HT1080 (cell line): ENCODE measurements around the gene SNX3. TPM values are rescaled to one million over a fixed set of nuclear protein-coding genes. Genes with fewer than 3 reads are reported as not detected.

Experiments used
- DNase-seq: peaks from one replicate; pipeline ENCODE4 v3.0.0-alpha.2; 2015; ENCODE audit warnings: low read depth
- total RNA-seq: library from RNA; depleted of rRNA; stranded (reverse); fragments of >200 nt; shearing (Covaris generic); gene quantifications from 2 replicates; pipeline ENCODE4 v1.2.3, GENCODE V29; 2014

Gene SNX3
- total RNA-seq, 1 experiment from 2014 or later, result 149 TPM

GRCh38 chr6:108207013-108207412 lies 53.8 kb downstream of the SNX3 start:
- DNase-seq, result no peak

GRCh38 chr6:108203189-108204112 lies 57.4 kb downstream of the SNX3 start:
- DNase-seq, result no peak

- peak; percentile 47 for DNase-seq
These were observed 60.2 kb downstream of the SNX3 start for GRCh38 chr6:108200631-108201030.

- no peak for DNase-seq
These were observed 60.7 kb downstream of the SNX3 start for GRCh38 chr6:108200186-108200585.

GRCh38 chr6:108198761-108199498 lies 61.9 kb downstream of the SNX3 start:
- DNase-seq, result no peak

GRCh38 chr6:108195209-108195608 lies 65.6 kb downstream of the SNX3 start:
- DNase-seq, result no peak

- no peak for DNase-seq
These were observed 66.3 kb downstream of the SNX3 start for GRCh38 chr6:108194503-108194902.

GRCh38 chr6:108193835-108194234 lies 67.0 kb downstream of the SNX3 start:
- no peak for DNase-seq

GRCh38 chr6:108193131-108193530 lies 67.7 kb downstream of the SNX3 start:
- DNase-seq, result no peak

GRCh38 chr6:108187519-108187918 lies 73.3 kb downstream of the SNX3 start:
- no peak for DNase-seq

GRCh38 chr6:108186226-108186625 lies 74.6 kb downstream of the SNX3 start:
- DNase-seq, result no peak

GRCh38 chr6:108180776-108181175 lies 80.1 kb downstream of the SNX3 start:
- DNase-seq, result no peak

- no peak for DNase-seq
These were observed 80.6 kb downstream of the SNX3 start for GRCh38 chr6:108180266-108180665.

GRCh38 chr6:108179741-108180140 lies 81.1 kb downstream of the SNX3 start:
- no peak for DNase-seq

GRCh38 chr6:108176281-108177089 lies 84.4 kb downstream of the SNX3 start:
- DNase-seq, result no peak

- DNase-seq, result no peak
These were observed 85.1 kb downstream of the SNX3 start for GRCh38 chr6:108175592-108176279.

GRCh38 chr6:108175176-108175591 lies 85.7 kb downstream of the SNX3 start:
- DNase-seq, result no peak

GRCh38 chr6:108174371-108175175 lies 86.3 kb downstream of the SNX3 start:
- no peak for DNase-seq

GRCh38 chr6:108171918-108172516 lies 88.8 kb downstream of the SNX3 start:
- DNase-seq, result no peak
